Smooth muscle cell (in vitro differentiated cells): ENCODE data around the gene ZNF747. TPM values are rescaled to one million over a fixed set of nuclear protein-coding genes. Genes with fewer than 3 reads are reported as not detected.
A peak's percentile ranks its signal among the peaks of the same experiment; 100 is the strongest.

Experiments used
- DNase-seq: peaks from one replicate; lab custom pipeline; 2025; ENCODE audit not compliant: unreplicated experiment; lab: John Stamatoyannopoulos, UW
- H2AFZ ChIP-seq: fragments of 200-600 bp; sonication (generic); 2 replicates; pipeline ENCODE4 v1.6.0; 2016; ENCODE audit warnings: antibody characterized with exemption, low read depth, mild to moderate bottlenecking
- H3F3A ChIP-seq: fragments of 200-600 bp; sonication (generic); 2 replicates; pipeline ENCODE4 v1.6.0; 2017; ENCODE audit warnings: antibody characterized with exemption, low read depth
- H3K27ac ChIP-seq: fragments of 200-600 bp; sonication (generic); 2 replicates; pipeline ENCODE4 v1.5.1; 2016; ENCODE audit warnings: low read depth, mild to moderate bottlenecking
- H3K27me3 ChIP-seq: fragments of 200-600 bp; sonication (generic); 2 replicates; pipeline ENCODE4 v1.6.1; 2016; ENCODE audit warnings: low read depth, mild to moderate bottlenecking
- H3K36me3 ChIP-seq: fragments of 200-600 bp; sonication (generic); 2 replicates; pipeline ENCODE4 v1.5.1; 2016; ENCODE audit warnings: low read depth
- H3K4me1 ChIP-seq: fragments of 200-600 bp; sonication (generic); 2 replicates; pipeline ENCODE4 v1.5.1; 2016; ENCODE audit warnings: low read depth
- H3K4me2 ChIP-seq: fragments of 200-600 bp; sonication (generic); 2 replicates; pipeline ENCODE4 v1.6.0; 2016; ENCODE audit warnings: mild to moderate bottlenecking
- H3K4me3 ChIP-seq: fragments of 200-600 bp; sonication (generic); 2 replicates; pipeline ENCODE4 v1.5.1; 2016; ENCODE audit warnings: mild to moderate bottlenecking
- H3K79me2 ChIP-seq: fragments of 200-600 bp; sonication (generic); 2 replicates; pipeline ENCODE4 v1.6.0; 2016; ENCODE audit warnings: low read depth, mild to moderate bottlenecking
- H3K9ac ChIP-seq: fragments of 200-600 bp; sonication (generic); 2 replicates; pipeline ENCODE4 v1.6.0; 2016; ENCODE audit warnings: low read depth
- H3K9me3 ChIP-seq: fragments of 200-600 bp; sonication (generic); replicated peaks from 2 replicates; pipeline ENCODE4 v1.5.1; 2016; ENCODE audit warnings: low read depth
- H4K20me1 ChIP-seq: fragments of 200-600 bp; sonication (generic); 2 replicates; pipeline ENCODE4 v1.6.0; 2016; ENCODE audit warnings: low read depth
- CTCF ChIP-seq: fragments of 200-600 bp; sonication (generic); IDR thresholded peaks from 2 replicates; pipeline ENCODE4 v1.5.1; 2017; ENCODE audit warnings: borderline replicate concordance, mild to moderate bottlenecking, antibody characterized with exemption; ENCODE audit not compliant: insufficient read depth, poor library complexity, severe bottlenecking
- WGBS: methylation state at CpG from one replicate; pipeline ENCODE4 v1.1.7; 2016; ENCODE audit warnings: low lambda C conversion rate; 5-methylcytosine and 5-hydroxymethylcytosine counted together
- polyA plus RNA-seq: library from polyadenylated mRNA; unstranded; fragments of >200 nt; fragmentation: Nextera tagmentation; extraction: Ambion mirVana; gene quantifications from 2 replicates; pipeline ENCODE4 v1.2.1, GENCODE V29; 2016
- total RNA-seq: library from RNA; depleted of rRNA; stranded (reverse); fragments of >200 nt; gene quantifications from 2 replicates; pipeline ENCODE4 v1.2.3, GENCODE V29; 2014

Gene ZNF747
- total and polyA plus RNA-seq, 2 experiments from 2014 or later = 5.7 to 6.3 TPM

GRCh38 chr16:30569746-30570635 lies 35.3 kb upstream of the ZNF747 start:
- Histone ChIP-seq H3K4me1 (peaks cover 13% of the 10 kb centered on the region), H3K27ac (no peak overlapping the region), H3K9me3 (no peaks in the 10 kb centered on the region), H3K27me3 (no peaks in the 10 kb centered on the region), H4K20me1 (no peaks in the 10 kb centered on the region), H3K36me3 (no peaks in the 10 kb centered on the region), H3K9ac (no peak overlapping the region), H3K4me3 (peak overlapping the region; percentile 63), H3F3A (peaks cover 6% of the 10 kb centered on the region), H3K79me2 (no peaks in the 10 kb centered on the region), H2AFZ (no peak overlapping the region), H3K4me2 (peak overlapping the region; percentile 91)
- WGBS = 96% methylated on average over 38 of the region's 44 CpGs
- DNase-seq = no peak
- no peak for TF ChIP-seq CTCF

- H3K4me3 ChIP-seq = no peak overlapping the region
- no peak overlapping the region for H3K4me2 ChIP-seq
- no peak overlapping the region for H3K27ac ChIP-seq
- no peaks in the 10 kb centered on the region for H3K36me3 ChIP-seq
- no peak overlapping the region for H2AFZ ChIP-seq
- no peak overlapping the region for H3K9ac ChIP-seq
- H3K27me3 ChIP-seq = no peaks in the 10 kb centered on the region
- no peaks in the 10 kb centered on the region for H4K20me1 ChIP-seq
- H3F3A ChIP-seq = peaks cover 6% of the 10 kb centered on the region
- TF ChIP-seq CTCF = no peak
- WGBS = 95% methylated on average over 3 of the region's 3 CpGs
- H3K9me3 ChIP-seq = no peaks in the 10 kb centered on the region
- H3K79me2 ChIP-seq = no peaks in the 10 kb centered on the region
- no peak for DNase-seq
- peaks cover 13% of the 10 kb centered on the region for H3K4me1 ChIP-seq
Observed at GRCh38 chr16:30569281-30569680, 34.6 kb upstream of the ZNF747 start.

GRCh38 chr16:30567991-30568638 lies 33.5 kb upstream of the ZNF747 start:
- no peak overlapping the region for H2AFZ ChIP-seq
- peaks cover 6% of the 10 kb centered on the region for H3F3A ChIP-seq
- 30% methylated on average over 6 of the region's 6 CpGs for WGBS
- no peak for DNase-seq
- no peaks in the 10 kb centered on the region for H3K9me3 ChIP-seq
- H3K4me2 ChIP-seq = no peak overlapping the region
- peak overlapping the region; percentile 33 for H3K9ac ChIP-seq
- H3K4me1 ChIP-seq = peaks cover 13% of the 10 kb centered on the region
- peak overlapping the region; percentile 42 for H3K27ac ChIP-seq
- TF ChIP-seq CTCF = no peak
- H4K20me1 ChIP-seq = no peaks in the 10 kb centered on the region
- no peaks in the 10 kb centered on the region for H3K27me3 ChIP-seq
- no peak overlapping the region for H3K4me3 ChIP-seq
- H3K79me2 ChIP-seq = no peaks in the 10 kb centered on the region
- H3K36me3 ChIP-seq = no peaks in the 10 kb centered on the region
